GM12865 (cell line): ENCODE measurements around the gene PRM3.

ENCODE experiments used
- DNase-seq: peaks from one replicate; pipeline ENCODE4 v3.0.0; 2010; ENCODE audit warnings: low read depth
- H3K4me3 ChIP-seq: 2 replicates; pipeline ENCODE4 v1.5.1; 2011; ENCODE audit warnings: mild to moderate bottlenecking, low read depth, low read length, control low read depth
- CTCF ChIP-seq: IDR thresholded peaks from 2 replicates; pipeline ENCODE4 v1.5.1; 2011; ENCODE audit warnings: low read length, control low read depth, low read depth, inconsistent platforms; ENCODE audit not compliant: insufficient read depth; ENCODE audit errors: missing control alignments

The PRM3 gene

GRCh38 chr16:11278681-11279628 lies 5.5 kb upstream of the PRM3 start:
- H3K4me3 ChIP-seq: no peak overlapping the region
- no peak for DNase-seq
- TF ChIP-seq CTCF: no peak

GRCh38 chr16:11277607-11278337 lies 4.3 kb upstream of the PRM3 start:
- no peak for TF ChIP-seq CTCF
- no peak overlapping the region for H3K4me3 ChIP-seq
- no peak for DNase-seq

- TF ChIP-seq CTCF: no peak
- no peak overlapping the region for H3K4me3 ChIP-seq
- no peak for DNase-seq
These were observed 3.6 kb upstream of the PRM3 start for GRCh38 chr16:11276896-11277593.

GRCh38 chr16:11276143-11276895 lies 2.9 kb upstream of the PRM3 start, which contains the start of gene PRM2:
Gene PRM2, minus strand, starts transcription at chr16:11276480. Its CDS starts 110 bp downstream, at chr16:11276370.
- no peak for DNase-seq
- TF ChIP-seq CTCF: no peak
- no peak within 1 kb of the TSS for H3K4me3 ChIP-seq

- TF ChIP-seq CTCF: no peak
- no peak overlapping the region for H3K4me3 ChIP-seq
- DNase-seq: no peak
These were observed 1.5 kb upstream of the PRM3 start for GRCh38 chr16:11274964-11275363.

- no peak overlapping the region for H3K4me3 ChIP-seq
- TF ChIP-seq CTCF: no peak
- no peak for DNase-seq
These were observed 394 bp upstream of the PRM3 start for GRCh38 chr16:11273721-11274324.
